GM23248 (cell line): ENCODE data around the gene CAMTA1. TPM values are rescaled to one million over a fixed set of nuclear protein-coding genes. Genes with fewer than 3 reads are reported as not detected.
A peak's percentile ranks its signal among the peaks of the same experiment; 100 is the strongest.

ENCODE experiments used
- DNase-seq: peaks from one replicate; pipeline ENCODE4 v3.0.0-alpha.2; 2015
- H2AFZ ChIP-seq: fragments of 200-600 bp; sonication (generic); 2 replicates; pipeline ENCODE4 v1.6.1; 2016; ENCODE audit warnings: antibody characterized with exemption
- H3F3A ChIP-seq: fragments of 200-600 bp; sonication (generic); 2 replicates; pipeline ENCODE4 v1.6.1; 2016; ENCODE audit warnings: mild to moderate bottlenecking, antibody characterized with exemption, mixed run types; ENCODE audit not compliant: insufficient read depth
- H3K27ac ChIP-seq: fragments of 200-600 bp; sonication (generic); 2 replicates; pipeline ENCODE4 v1.5.1; 2016; ENCODE audit warnings: mild to moderate bottlenecking
- H3K27me3 ChIP-seq: fragments of 200-600 bp; sonication (generic); replicated peaks from 2 replicates; pipeline ENCODE4 v1.6.1; 2016; ENCODE audit warnings: mild to moderate bottlenecking; ENCODE audit not compliant: insufficient read depth
- H3K36me3 ChIP-seq: fragments of 200-600 bp; sonication (generic); 2 replicates; pipeline ENCODE4 v1.6.1; 2016; ENCODE audit warnings: low read depth, mild to moderate bottlenecking
- H3K4me1 ChIP-seq: fragments of 200-600 bp; sonication (generic); 2 replicates; pipeline ENCODE4 v1.6.1; 2016; ENCODE audit warnings: mild to moderate bottlenecking; ENCODE audit not compliant: insufficient read depth
- H3K4me2 ChIP-seq: fragments of 200-600 bp; sonication (generic); one replicate; pipeline ENCODE4 v1.6.1; 2016; ENCODE audit warnings: mild to moderate bottlenecking; ENCODE audit not compliant: unreplicated experiment
- H3K4me3 ChIP-seq: fragments of 200-600 bp; sonication (generic); 2 replicates; pipeline ENCODE4 v1.5.1; 2016; ENCODE audit warnings: mild to moderate bottlenecking
- H3K79me2 ChIP-seq: fragments of 200-600 bp; sonication (generic); 2 replicates; pipeline ENCODE4 v1.6.1; 2016; ENCODE audit warnings: mild to moderate bottlenecking; ENCODE audit not compliant: insufficient read depth
- H3K9ac ChIP-seq: fragments of 200-600 bp; sonication (generic); 2 replicates; pipeline ENCODE4 v1.6.1; 2016; ENCODE audit warnings: mild to moderate bottlenecking
- H3K9me2 ChIP-seq: fragments of 200-600 bp; sonication (generic); 2 replicates; pipeline ENCODE4 v1.6.1; 2016; ENCODE audit warnings: mixed run types, mild to moderate bottlenecking, moderate library complexity; ENCODE audit not compliant: insufficient read depth
- H3K9me3 ChIP-seq: fragments of 200-600 bp; sonication (generic); one replicate; pipeline ENCODE4 v1.6.1; 2017; ENCODE audit warnings: low read depth
- H4K20me1 ChIP-seq: fragments of 200-600 bp; sonication (generic); 2 replicates; pipeline ENCODE4 v1.6.0; 2016; ENCODE audit not compliant: insufficient read depth
- EZH2 ChIP-seq: fragments of 200-600 bp; sonication (generic); IDR thresholded peaks from 2 replicates; pipeline ENCODE4 v1.6.1; 2018; ENCODE audit warnings: antibody characterized with exemption, mild to moderate bottlenecking; ENCODE audit not compliant: insufficient read depth, poor library complexity, severe bottlenecking
- EZH2phosphoT487 ChIP-seq: fragments of 200-600 bp; sonication (generic); IDR thresholded peaks from 2 replicates; pipeline ENCODE4 v1.6.1; 2018; ENCODE audit warnings: antibody characterized with exemption, moderate library complexity, mild to moderate bottlenecking, low read depth; ENCODE audit not compliant: insufficient read depth
- WGBS, 2 experiments: methylation state at CpG; one replicate each; pipeline ENCODE4 v1.1.6; 2015 to 2017; ENCODE audit warnings: low lambda C conversion rate in 2 of 2, low coverage in 1 of 2; ENCODE audit errors: missing lambda C conversion rate in 2 of 2; 5-methylcytosine and 5-hydroxymethylcytosine counted together
- in situ Hi-C: fragments of 300-500 bp; cut with MboI; formaldehyde crosslinking; loops from 2 replicates; pipeline ENCODE4 v1.15.0; 2020
- polyA plus RNA-seq: library from polyadenylated mRNA; unstranded; fragments of >200 nt; fragmentation: Nextera tagmentation; extraction: Ambion mirVana; gene quantifications from 2 replicates; pipeline ENCODE4 v1.2.1, GENCODE V29; 2016
- total RNA-seq: library from RNA; depleted of rRNA; stranded (reverse); fragments of >200 nt; shearing (Covaris generic); gene quantifications from 2 replicates; pipeline ENCODE4 v1.2.3, GENCODE V29; 2014

Gene CAMTA1
- total and polyA plus RNA-seq, 2 experiments from 2014 or later: 50.1 to 165 TPM

GRCh38 chr1:7039590-7040220 is 254.5 kb downstream of the CAMTA1 start:
- H3K27me3 ChIP-seq: peaks cover 3% of the 10 kb centered on the region; the same call in 1 of the 2 replicates
- no peaks in the 10 kb centered on the region for H3K79me2 ChIP-seq
- no peak for DNase-seq
- no peaks in the 10 kb centered on the region for H3K4me1 ChIP-seq
- no peak overlapping the region for H3K4me2 ChIP-seq
- H3K36me3 ChIP-seq: no peaks in the 10 kb centered on the region
- TF ChIP-seq EZH2 (no peak), EZH2phosphoT487 (no peak)
- in situ Hi-C loops: loop anchor here (10.0 kb wide), 1 partner anchor 605 kb away; no protein-coding TSS in a partner anchor
- H3K9me3 ChIP-seq: no peaks in the 10 kb centered on the region
- H4K20me1 ChIP-seq: no peaks in the 10 kb centered on the region
- 63% methylated on average over 8 of the region's 8 CpGs for WGBS, 2 experiments
- H3F3A ChIP-seq: no peaks in the 10 kb centered on the region
- no peak overlapping the region for H2AFZ ChIP-seq
- H3K27ac ChIP-seq: no peak overlapping the region
- H3K9me2 ChIP-seq: no peaks in the 10 kb centered on the region
- H3K4me3 ChIP-seq: no peak overlapping the region
- no peak overlapping the region for H3K9ac ChIP-seq

GRCh38 chr1:7040969-7041695 is 255.9 kb downstream of the CAMTA1 start:
- H3K4me3 ChIP-seq: no peak overlapping the region
- H2AFZ ChIP-seq: no peak overlapping the region
- H4K20me1 ChIP-seq: no peaks in the 10 kb centered on the region
- no peaks in the 10 kb centered on the region for H3F3A ChIP-seq
- H3K9me3 ChIP-seq: no peaks in the 10 kb centered on the region
- H3K79me2 ChIP-seq: no peaks in the 10 kb centered on the region
- no peaks in the 10 kb centered on the region for H3K9me2 ChIP-seq
- H3K9ac ChIP-seq: no peak overlapping the region
- no peak for TF ChIP-seq EZH2
- TF ChIP-seq EZH2phosphoT487: no peak
- H3K4me1 ChIP-seq: no peaks in the 10 kb centered on the region
- no peak overlapping the region for H3K27ac ChIP-seq
- no peak for DNase-seq
- in situ Hi-C loops: loop anchor here (10.0 kb wide), 1 partner anchor 604 kb away; no protein-coding TSS in a partner anchor
- no peaks in the 10 kb centered on the region for H3K36me3 ChIP-seq
- WGBS, 2 experiments: 64 to 65% methylated on average over 15 to 16 of the region's 16 CpGs
- peaks cover 8% of the 10 kb centered on the region; the same call in 1 of the 2 replicates for H3K27me3 ChIP-seq
- H3K4me2 ChIP-seq: no peak overlapping the region

- 41 to 42% methylated on average over 17 of the region's 17 CpGs for WGBS, 2 experiments
- Histone ChIP-seq H3K4me2 (no peak overlapping the region), H3K36me3 (no peaks in the 10 kb centered on the region), H3K4me3 (no peak overlapping the region), H3K27me3 (peaks cover 8% of the 10 kb centered on the region; the same call in 1 of the 2 replicates), H3K9ac (no peak overlapping the region), H3K79me2 (no peaks in the 10 kb centered on the region), H3K4me1 (no peaks in the 10 kb centered on the region), H3K9me3 (no peaks in the 10 kb centered on the region), H4K20me1 (no peaks in the 10 kb centered on the region), H3K27ac (no peak overlapping the region), H2AFZ (no peak overlapping the region), H3K9me2 (no peaks in the 10 kb centered on the region), H3F3A (peaks cover 7% of the 10 kb centered on the region)
- in situ Hi-C loops: loop anchor here (10.0 kb wide), 1 partner anchor 602 kb away; no protein-coding TSS in a partner anchor
- peak; percentile 51 for DNase-seq
- no peak for TF ChIP-seq EZH2
- TF ChIP-seq EZH2phosphoT487: no peak
Observed at GRCh38 chr1:7042322-7043190, 257.3 kb downstream of the CAMTA1 start.

GRCh38 chr1:7043191-7043549 is 257.9 kb downstream of the CAMTA1 start:
- Histone ChIP-seq H2AFZ (no peak overlapping the region), H3K4me3 (no peak overlapping the region), H3K4me2 (no peak overlapping the region), H3K4me1 (no peaks in the 10 kb centered on the region), H3K27me3 (peaks cover 11% of the 10 kb centered on the region), H3K79me2 (no peaks in the 10 kb centered on the region), H4K20me1 (no peaks in the 10 kb centered on the region), H3K27ac (no peak overlapping the region), H3K9me2 (no peaks in the 10 kb centered on the region), H3K9ac (no peak overlapping the region), H3K9me3 (no peaks in the 10 kb centered on the region), H3F3A (peaks cover 7% of the 10 kb centered on the region), H3K36me3 (no peaks in the 10 kb centered on the region)
- TF ChIP-seq EZH2 (no peak), EZH2phosphoT487 (no peak)
- in situ Hi-C loops: loop anchor here (10.0 kb wide), 1 partner anchor 602 kb away; no protein-coding TSS in a partner anchor
- DNase-seq: no peak
- 36 to 40% methylated on average over 6 of the region's 6 CpGs for WGBS, 2 experiments
